Vagina (tissue), 2 donors: ENCODE data around the gene PSMC3IP.

ENCODE experiments used
- CTCF ChIP-seq, 3 experiments: fragments of 450-650 bp in 2 of 3; fragments of 200-600 bp in 1 of 3; sonication (generic) in 1 of 3; IDR thresholded peaks; one replicate each; pipeline ENCODE4 v1.5.1; 2017 to 2019; ENCODE audit warnings: antibody characterized with exemption in 3 of 3, mild to moderate bottlenecking in 2 of 3, moderate library complexity in 2 of 3
- POLR2A ChIP-seq, 2 donors: fragments of 450-650 bp; IDR thresholded peaks; one replicate each; pipeline ENCODE4 v1.6.1; 2017; ENCODE audit warnings: antibody characterized with exemption in 2 of 2, mild to moderate bottlenecking in 2 of 2, moderate library complexity in 2 of 2
- POLR2AphosphoS5 ChIP-seq, 2 donors: sonication (generic); formaldehyde crosslinking; IDR thresholded peaks; one replicate each; pipeline ENCODE4 v1.9.0; 2017; ENCODE audit warnings: antibody characterized with exemption in 2 of 2, mild to moderate bottlenecking in 2 of 2, low read depth in 1 of 2; ENCODE audit not compliant: insufficient read depth in 1 of 2

DNA sequence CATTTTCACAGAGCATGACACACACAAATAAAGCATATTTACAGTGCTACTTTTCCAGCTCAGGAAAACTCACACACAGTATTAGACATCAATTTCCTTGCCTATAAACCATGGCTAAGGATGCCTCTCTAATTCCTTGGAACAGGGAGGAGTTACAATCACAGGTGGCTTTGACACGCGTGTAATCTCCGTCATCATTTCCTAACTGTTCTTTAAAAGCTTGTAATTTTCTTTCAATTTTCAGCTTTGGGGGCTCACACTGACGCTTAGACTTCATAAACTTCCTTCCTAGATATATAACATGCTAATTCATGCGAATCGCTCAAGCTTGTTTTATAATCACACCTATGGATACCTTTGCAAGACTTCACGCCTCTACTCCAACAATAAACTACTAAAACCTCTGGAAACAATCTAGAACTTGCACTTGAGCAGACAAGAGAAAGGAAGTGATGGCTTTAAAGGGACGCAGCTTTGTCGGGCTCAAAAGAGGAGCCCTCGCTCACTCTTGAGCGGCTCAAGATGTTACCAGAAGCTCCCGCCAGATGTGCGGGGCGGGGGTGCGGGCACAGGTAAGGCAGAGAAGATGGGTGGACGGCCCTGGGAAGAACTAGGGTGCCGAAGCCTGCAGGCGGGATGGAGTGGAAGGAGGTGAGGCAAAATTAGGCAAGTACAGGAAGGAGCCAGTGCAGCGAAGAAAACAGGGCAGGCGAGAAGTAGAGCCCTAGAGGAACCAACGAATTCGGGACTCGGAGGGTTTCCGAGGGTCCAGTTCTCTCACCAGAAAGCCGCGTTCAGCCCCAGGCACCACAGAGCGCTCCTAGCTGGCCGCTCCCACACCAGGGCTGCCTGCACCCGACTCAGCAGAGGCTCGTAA lies 31.0 kb upstream of the PSMC3IP start:
- TF ChIP-seq POLR2AphosphoS5 (IDR thresholded peaks at IDR 0.05; ENCODE audit: insufficient read depth in 1 of 2, low read depth in 1 of 2) (no peak), CTCF (IDR thresholded peaks at IDR 0.05) (no peak), POLR2A (IDR thresholded peaks at IDR 0.05) (no peak)
